Smooth muscle cell (in vitro differentiated cells): Measurements from ENCODE around the gene C11orf98. TPM values are rescaled to one million over a fixed set of nuclear protein-coding genes. Genes with fewer than 3 reads are reported as not detected.
"Not testable (repeated sequence)": the region's sequence is repeated elsewhere in the genome, so short reads cannot be mapped to it uniquely, and the experiment has no call there.

ENCODE experiments used
- DNase-seq: peaks from one replicate; lab custom pipeline; 2025; ENCODE audit not compliant: unreplicated experiment; lab: John Stamatoyannopoulos, UW
- H2AFZ ChIP-seq: fragments of 200-600 bp; sonication (generic); 2 replicates; pipeline ENCODE4 v1.6.0; 2016; ENCODE audit warnings: antibody characterized with exemption, low read depth, mild to moderate bottlenecking
- H3F3A ChIP-seq: fragments of 200-600 bp; sonication (generic); 2 replicates; pipeline ENCODE4 v1.6.0; 2017; ENCODE audit warnings: antibody characterized with exemption, low read depth
- H3K27ac ChIP-seq: fragments of 200-600 bp; sonication (generic); 2 replicates; pipeline ENCODE4 v1.5.1; 2016; ENCODE audit warnings: low read depth, mild to moderate bottlenecking
- H3K27me3 ChIP-seq: fragments of 200-600 bp; sonication (generic); 2 replicates; pipeline ENCODE4 v1.6.1; 2016; ENCODE audit warnings: low read depth, mild to moderate bottlenecking
- H3K36me3 ChIP-seq: fragments of 200-600 bp; sonication (generic); 2 replicates; pipeline ENCODE4 v1.5.1; 2016; ENCODE audit warnings: low read depth
- H3K4me1 ChIP-seq: fragments of 200-600 bp; sonication (generic); 2 replicates; pipeline ENCODE4 v1.5.1; 2016; ENCODE audit warnings: low read depth
- H3K4me2 ChIP-seq: fragments of 200-600 bp; sonication (generic); 2 replicates; pipeline ENCODE4 v1.6.0; 2016; ENCODE audit warnings: mild to moderate bottlenecking
- H3K4me3 ChIP-seq: fragments of 200-600 bp; sonication (generic); 2 replicates; pipeline ENCODE4 v1.5.1; 2016; ENCODE audit warnings: mild to moderate bottlenecking
- H3K79me2 ChIP-seq: fragments of 200-600 bp; sonication (generic); 2 replicates; pipeline ENCODE4 v1.6.0; 2016; ENCODE audit warnings: low read depth, mild to moderate bottlenecking
- H3K9ac ChIP-seq: fragments of 200-600 bp; sonication (generic); 2 replicates; pipeline ENCODE4 v1.6.0; 2016; ENCODE audit warnings: low read depth
- H3K9me3 ChIP-seq: fragments of 200-600 bp; sonication (generic); replicated peaks from 2 replicates; pipeline ENCODE4 v1.5.1; 2016; ENCODE audit warnings: low read depth
- H4K20me1 ChIP-seq: fragments of 200-600 bp; sonication (generic); 2 replicates; pipeline ENCODE4 v1.6.0; 2016; ENCODE audit warnings: low read depth
- CTCF ChIP-seq: fragments of 200-600 bp; sonication (generic); IDR thresholded peaks from 2 replicates; pipeline ENCODE4 v1.5.1; 2017; ENCODE audit warnings: borderline replicate concordance, mild to moderate bottlenecking, antibody characterized with exemption; ENCODE audit not compliant: insufficient read depth, poor library complexity, severe bottlenecking
- WGBS: methylation state at CpG from one replicate; pipeline ENCODE4 v1.1.7; 2016; ENCODE audit warnings: low lambda C conversion rate; 5-methylcytosine and 5-hydroxymethylcytosine counted together
- polyA plus RNA-seq: library from polyadenylated mRNA; unstranded; fragments of >200 nt; fragmentation: Nextera tagmentation; extraction: Ambion mirVana; gene quantifications from 2 replicates; pipeline ENCODE4 v1.2.1, GENCODE V29; 2016
- total RNA-seq: library from RNA; depleted of rRNA; stranded (reverse); fragments of >200 nt; gene quantifications from 2 replicates; pipeline ENCODE4 v1.2.3, GENCODE V29; 2014

The C11orf98 gene
- total and polyA plus RNA-seq, 2 experiments from 2014 or later = 68.4 to 101 TPM

- H3K9me3 ChIP-seq = no peaks in the 10 kb centered on the region
- peaks cover 16% of the 10 kb centered on the region for H3K4me1 ChIP-seq
- H2AFZ ChIP-seq = no peak overlapping the region
- H3K27ac ChIP-seq = no peak overlapping the region
- H3K4me3 ChIP-seq = no peak overlapping the region
- no peak for DNase-seq
- WGBS = 97% methylated on average over 11 of the region's 11 CpGs
- no peak for TF ChIP-seq CTCF
- no peak overlapping the region for H3K4me2 ChIP-seq
- no peaks in the 10 kb centered on the region for H3K27me3 ChIP-seq
- H4K20me1 ChIP-seq = no peaks in the 10 kb centered on the region
- no peaks in the 10 kb centered on the region for H3K36me3 ChIP-seq
- H3F3A ChIP-seq = peaks cover 8% of the 10 kb centered on the region
- no peak overlapping the region for H3K9ac ChIP-seq
- H3K79me2 ChIP-seq = peaks cover 20% of the 10 kb centered on the region
Measured at GRCh38 chr11:62702246-62702645, 37.2 kb upstream of the C11orf98 start.

GRCh38 chr11:62694455-62695167 is 29.6 kb upstream of the C11orf98 start:
- H2AFZ ChIP-seq = no peak overlapping the region

GRCh38 chr11:62693624-62694023 is 28.6 kb upstream of the C11orf98 start:
- not testable (repeated sequence) for H3K9me3 ChIP-seq, H3K9ac ChIP-seq, H2AFZ ChIP-seq, H3K27ac ChIP-seq, H3K4me3 ChIP-seq, H3K4me2 ChIP-seq, H3F3A ChIP-seq, H3K4me1 ChIP-seq, DNase-seq, H4K20me1 ChIP-seq, H3K79me2 ChIP-seq, H3K36me3 ChIP-seq, H3K27me3 ChIP-seq
- WGBS = 91% methylated on average over 4 of the region's 4 CpGs

More at GRCh38 chr11:62694455-62695167, 29.6 kb upstream of the C11orf98 start:
- 72% methylated on average over 14 of the region's 14 CpGs for WGBS
- Histone ChIP-seq H3K27me3 (no peaks in the 10 kb centered on the region), H3K36me3 (no peaks in the 10 kb centered on the region), H3K4me3 (no peak overlapping the region), H3K4me2 (no peak overlapping the region), H3K9me3 (no peaks in the 10 kb centered on the region), H3K79me2 (no peaks in the 10 kb centered on the region), H3K9ac (no peak overlapping the region), H4K20me1 (no peaks in the 10 kb centered on the region), H3K4me1 (no peaks in the 10 kb centered on the region), H3F3A (no peaks in the 10 kb centered on the region), H3K27ac (no peak overlapping the region)
- TF ChIP-seq CTCF = peak; percentile 71
- DNase-seq = no peak

GRCh38 chr11:62689421-62690183 is 24.6 kb upstream of the C11orf98 start, which contains the start of gene LRRN4CL:
LRRN4CL (minus strand) TSS chr11:62689530; CDS start chr11:62688508, 1,022 bp downstream.
- no peak for TF ChIP-seq CTCF
- H3K9ac ChIP-seq = no peak within 1 kb of the TSS
- no peak within 1 kb of the TSS for H3K4me3 ChIP-seq

More at GRCh38 chr11:62689421-62690183, 24.6 kb upstream of the C11orf98 start, which contains the start of gene LRRN4CL:
- WGBS = 86% methylated on average over 11 of the region's 11 CpGs
- Histone ChIP-seq H3F3A (no peaks in the 10 kb centered on the region), H3K27ac (no peak within 1 kb of the TSS), H3K9me3 (no peaks in the 10 kb centered on the region), H3K4me1 (no peaks in the 10 kb centered on the region), H4K20me1 (no peaks in the 10 kb centered on the region), H2AFZ (no peak within 1 kb of the TSS), H3K4me2 (no peak within 1 kb of the TSS), H3K27me3 (no peaks in the 10 kb centered on the region), H3K79me2 (no peaks in the 10 kb centered on the region), H3K36me3 (no peaks in the 10 kb centered on the region)
- no peak for DNase-seq
